D721Med (cell line): ENCODE data around the gene FOCAD.
A peak's percentile ranks its signal among the peaks of the same experiment; 100 is the strongest.

Experiments
- DNase-seq: peaks from one replicate; pipeline ENCODE4 v3.0.0; 2011; ENCODE audit warnings: low spot score; ENCODE audit not compliant: insufficient read length
- FAIRE-seq: peaks from 2 replicates; lab custom pipeline; 2011; peaks lifted over from hg19 to GRCh38; lab: Jason Lieb, UNC
- CTCF ChIP-seq: IDR thresholded peaks from 2 replicates; pipeline ENCODE4 v1.5.1; 2012; ENCODE audit warnings: mild to moderate bottlenecking, control low read depth; ENCODE audit not compliant: insufficient read depth; ENCODE audit errors: missing control alignments

The FOCAD gene

GRCh38 chr9:20732118-20732517, 48.1 kb downstream of the FOCAD start:
- no peak for DNase-seq
- no peak for TF ChIP-seq CTCF
- no peak for FAIRE-seq

- DNase-seq (no peak), FAIRE-seq (no peak)
- TF ChIP-seq CTCF = no peak
Measured at GRCh38 chr9:20734275-20734674, 50.2 kb downstream of the FOCAD start.

- no peak for FAIRE-seq
- TF ChIP-seq CTCF = no peak
- DNase-seq = no peak
Measured at GRCh38 chr9:20740304-20740703, 56.2 kb downstream of the FOCAD start.

- no peak for TF ChIP-seq CTCF
- DNase-seq (no peak), FAIRE-seq (no peak)
Measured at GRCh38 chr9:20740929-20741582, 57.0 kb downstream of the FOCAD start.

- FAIRE-seq = peak; percentile 83
- no peak for DNase-seq
- no peak for TF ChIP-seq CTCF
Measured at GRCh38 chr9:20742833-20743232, 58.8 kb downstream of the FOCAD start.

GRCh38 chr9:20744036-20744630, 60.1 kb downstream of the FOCAD start:
- no peak for DNase-seq
- TF ChIP-seq CTCF = no peak
- no peak for FAIRE-seq

- no peak for TF ChIP-seq CTCF
- FAIRE-seq (no peak), DNase-seq (no peak)
Measured at GRCh38 chr9:20746967-20747366, 62.9 kb downstream of the FOCAD start.
